ENCODE data around the gene CLDN9.

DNA sequence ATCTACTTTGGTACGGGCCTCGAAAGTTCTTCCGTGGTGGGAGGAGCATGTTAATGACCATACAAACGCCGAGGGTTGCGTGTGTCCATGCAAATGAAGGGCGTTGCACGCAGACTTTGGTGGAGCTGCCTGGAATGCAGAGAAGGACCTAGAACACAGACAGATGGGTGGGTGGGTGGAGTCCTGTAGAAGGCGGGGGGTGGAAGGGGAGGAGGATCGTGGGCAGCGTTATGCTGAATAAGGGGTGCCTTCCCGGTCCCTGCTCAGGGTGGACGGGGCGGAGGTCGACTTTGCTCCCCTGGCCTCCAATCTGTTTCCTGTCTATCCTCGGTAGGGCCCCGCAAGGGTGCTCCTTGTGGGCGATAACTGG is 44.4 kb upstream of the CLDN9 start:
- no peak for TF ChIP-seq ARNTL (CRISPR knock-in tag; IDR thresholded peaks at IDR 0.05; ENCODE audit: borderline replicate concordance, low read depth)
- TF ChIP-seq SNAI2 (CRISPR knock-in tag; IDR thresholded peaks at IDR 0.05), result no peak
- TF ChIP-seq ZFP3 (CRISPR knock-in tag; IDR thresholded peaks at IDR 0.05), result no peak
- TF ChIP-seq, protein P1, sequence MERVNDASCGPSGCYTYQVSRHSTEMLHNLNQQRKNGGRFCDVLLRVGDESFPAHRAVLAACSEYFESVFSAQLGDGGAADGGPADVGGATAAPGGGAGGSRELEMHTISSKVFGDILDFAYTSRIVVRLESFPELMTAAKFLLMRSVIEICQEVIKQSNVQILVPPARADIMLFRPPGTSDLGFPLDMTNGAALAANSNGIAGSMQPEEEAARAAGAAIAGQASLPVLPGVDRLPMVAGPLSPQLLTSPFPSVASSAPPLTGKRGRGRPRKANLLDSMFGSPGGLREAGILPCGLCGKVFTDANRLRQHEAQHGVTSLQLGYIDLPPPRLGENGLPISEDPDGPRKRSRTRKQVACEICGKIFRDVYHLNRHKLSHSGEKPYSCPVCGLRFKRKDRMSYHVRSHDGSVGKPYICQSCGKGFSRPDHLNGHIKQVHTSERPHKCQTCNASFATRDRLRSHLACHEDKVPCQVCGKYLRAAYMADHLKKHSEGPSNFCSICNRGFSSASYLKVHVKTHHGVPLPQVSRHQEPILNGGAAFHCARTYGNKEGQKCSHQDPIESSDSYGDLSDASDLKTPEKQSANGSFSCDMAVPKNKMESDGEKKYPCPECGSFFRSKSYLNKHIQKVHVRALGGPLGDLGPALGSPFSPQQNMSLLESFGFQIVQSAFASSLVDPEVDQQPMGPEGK (CRISPR knock-in tag; IDR thresholded peaks at IDR 0.05; ENCODE audit: borderline replicate concordance), result no peak
- TF ChIP-seq BACH2 (CRISPR knock-in tag; IDR thresholded peaks at IDR 0.05; ENCODE audit: borderline replicate concordance), result no peak
- TF ChIP-seq ISL1 (CRISPR knock-in tag; IDR thresholded peaks at IDR 0.05), result no peak
- TF ChIP-seq, protein P2, sequence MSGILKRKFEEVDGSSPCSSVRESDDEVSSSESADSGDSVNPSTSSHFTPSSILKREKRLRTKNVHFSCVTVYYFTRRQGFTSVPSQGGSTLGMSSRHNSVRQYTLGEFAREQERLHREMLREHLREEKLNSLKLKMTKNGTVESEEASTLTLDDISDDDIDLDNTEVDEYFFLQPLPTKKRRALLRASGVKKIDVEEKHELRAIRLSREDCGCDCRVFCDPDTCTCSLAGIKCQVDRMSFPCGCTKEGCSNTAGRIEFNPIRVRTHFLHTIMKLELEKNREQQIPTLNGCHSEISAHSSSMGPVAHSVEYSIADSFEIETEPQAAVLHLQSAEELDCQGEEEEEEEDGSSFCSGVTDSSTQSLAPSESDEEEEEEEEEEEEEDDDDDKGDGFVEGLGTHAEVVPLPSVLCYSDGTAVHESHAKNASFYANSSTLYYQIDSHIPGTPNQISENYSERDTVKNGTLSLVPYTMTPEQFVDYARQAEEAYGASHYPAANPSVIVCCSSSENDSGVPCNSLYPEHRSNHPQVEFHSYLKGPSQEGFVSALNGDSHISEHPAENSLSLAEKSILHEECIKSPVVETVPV (CRISPR knock-in tag; IDR thresholded peaks at IDR 0.05), result no peak
- TF ChIP-seq, protein P3, sequence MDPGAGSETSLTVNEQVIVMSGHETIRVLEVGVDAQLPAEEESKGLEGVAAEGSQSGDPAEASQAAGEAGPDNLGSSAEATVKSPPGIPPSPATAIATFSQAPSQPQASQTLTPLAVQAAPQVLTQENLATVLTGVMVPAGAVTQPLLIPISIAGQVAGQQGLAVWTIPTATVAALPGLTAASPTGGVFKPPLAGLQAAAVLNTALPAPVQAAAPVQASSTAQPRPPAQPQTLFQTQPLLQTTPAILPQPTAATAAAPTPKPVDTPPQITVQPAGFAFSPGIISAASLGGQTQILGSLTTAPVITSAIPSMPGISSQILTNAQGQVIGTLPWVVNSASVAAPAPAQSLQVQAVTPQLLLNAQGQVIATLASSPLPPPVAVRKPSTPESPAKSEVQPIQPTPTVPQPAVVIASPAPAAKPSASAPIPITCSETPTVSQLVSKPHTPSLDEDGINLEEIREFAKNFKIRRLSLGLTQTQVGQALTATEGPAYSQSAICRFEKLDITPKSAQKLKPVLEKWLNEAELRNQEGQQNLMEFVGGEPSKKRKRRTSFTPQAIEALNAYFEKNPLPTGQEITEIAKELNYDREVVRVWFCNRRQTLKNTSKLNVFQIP (CRISPR knock-in tag; IDR thresholded peaks at IDR 0.05; ENCODE audit: borderline replicate concordance, low read depth), result no peak
- no peak for TF ChIP-seq TCF4 (CRISPR knock-in tag; IDR thresholded peaks at IDR 0.05; ENCODE audit: borderline replicate concordance)
- TF ChIP-seq, protein P4, sequence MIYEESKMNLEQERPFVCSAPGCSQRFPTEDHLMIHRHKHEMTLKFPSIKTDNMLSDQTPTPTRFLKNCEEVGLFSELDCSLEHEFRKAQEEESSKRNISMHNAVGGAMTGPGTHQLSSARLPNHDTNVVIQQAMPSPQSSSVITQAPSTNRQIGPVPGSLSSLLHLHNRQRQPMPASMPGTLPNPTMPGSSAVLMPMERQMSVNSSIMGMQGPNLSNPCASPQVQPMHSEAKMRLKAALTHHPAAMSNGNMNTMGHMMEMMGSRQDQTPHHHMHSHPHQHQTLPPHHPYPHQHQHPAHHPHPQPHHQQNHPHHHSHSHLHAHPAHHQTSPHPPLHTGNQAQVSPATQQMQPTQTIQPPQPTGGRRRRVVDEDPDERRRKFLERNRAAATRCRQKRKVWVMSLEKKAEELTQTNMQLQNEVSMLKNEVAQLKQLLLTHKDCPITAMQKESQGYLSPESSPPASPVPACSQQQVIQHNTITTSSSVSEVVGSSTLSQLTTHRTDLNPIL (CRISPR knock-in tag; IDR thresholded peaks at IDR 0.05; ENCODE audit: low read depth), result no peak
- TF ChIP-seq RARB (CRISPR knock-in tag; IDR thresholded peaks at IDR 0.05), result no peak

Data from SK-N-SH treated with all-trans-retinoic acid at 6 μM for 48 hours (cell line).